ENCODE measurements around the gene GJD3. TPM values are rescaled to one million over a fixed set of nuclear protein-coding genes. Genes with fewer than 3 reads are reported as not detected.

Gene GJD3
- total RNA-seq, 4 donors from 2014 or later = 2.5 TPM; not detected in 3

DNA sequence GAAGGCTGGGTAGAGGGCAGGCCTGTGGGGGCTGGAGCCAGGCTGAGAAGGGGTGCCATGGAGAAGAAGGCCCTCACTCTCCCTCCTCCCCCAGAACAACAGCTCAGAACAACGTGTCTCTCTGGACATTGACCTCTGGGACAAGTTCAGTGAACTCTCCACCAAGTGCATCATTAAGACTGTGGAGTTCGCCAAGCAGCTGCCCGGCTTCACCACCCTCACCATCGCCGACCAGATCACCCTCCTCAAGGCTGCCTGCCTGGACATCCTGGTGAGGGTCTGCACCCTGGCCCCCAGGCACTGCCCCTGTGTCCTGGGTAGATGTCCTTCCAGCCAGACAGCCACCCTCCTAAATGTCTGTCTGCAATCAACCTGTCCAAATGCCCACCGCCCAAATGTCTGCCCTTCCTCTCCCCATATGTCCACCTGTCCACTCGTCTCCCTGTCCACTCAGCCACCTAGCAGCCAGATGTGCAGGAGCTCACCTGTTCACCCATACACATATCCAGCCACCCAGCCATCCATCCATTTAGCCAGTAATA is 12.2 kb downstream of the GJD3 start:
- no peaks in the 10 kb centered on the region for H3K27me3 ChIP-seq
- H3K9me3 ChIP-seq = no peaks in the 10 kb centered on the region
- no peak for ATAC-seq
- peaks cover 9 to 93% (median 51%) of the 10 kb centered on the region in 3 donors for H3K4me1 ChIP-seq
- TF ChIP-seq POLR2AphosphoS5 (IDR thresholded peaks at IDR 0.05) (no peak), POLR2A (IDR thresholded peaks at IDR 0.05) (no peak), EP300 (IDR thresholded peaks at IDR 0.05) (no peak)
- TF ChIP-seq, protein P1, sequence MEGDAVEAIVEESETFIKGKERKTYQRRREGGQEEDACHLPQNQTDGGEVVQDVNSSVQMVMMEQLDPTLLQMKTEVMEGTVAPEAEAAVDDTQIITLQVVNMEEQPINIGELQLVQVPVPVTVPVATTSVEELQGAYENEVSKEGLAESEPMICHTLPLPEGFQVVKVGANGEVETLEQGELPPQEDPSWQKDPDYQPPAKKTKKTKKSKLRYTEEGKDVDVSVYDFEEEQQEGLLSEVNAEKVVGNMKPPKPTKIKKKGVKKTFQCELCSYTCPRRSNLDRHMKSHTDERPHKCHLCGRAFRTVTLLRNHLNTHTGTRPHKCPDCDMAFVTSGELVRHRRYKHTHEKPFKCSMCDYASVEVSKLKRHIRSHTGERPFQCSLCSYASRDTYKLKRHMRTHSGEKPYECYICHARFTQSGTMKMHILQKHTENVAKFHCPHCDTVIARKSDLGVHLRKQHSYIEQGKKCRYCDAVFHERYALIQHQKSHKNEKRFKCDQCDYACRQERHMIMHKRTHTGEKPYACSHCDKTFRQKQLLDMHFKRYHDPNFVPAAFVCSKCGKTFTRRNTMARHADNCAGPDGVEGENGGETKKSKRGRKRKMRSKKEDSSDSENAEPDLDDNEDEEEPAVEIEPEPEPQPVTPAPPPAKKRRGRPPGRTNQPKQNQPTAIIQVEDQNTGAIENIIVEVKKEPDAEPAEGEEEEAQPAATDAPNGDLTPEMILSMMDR (IDR thresholded peaks at IDR 0.05) = no peak
- H3K36me3 ChIP-seq = peaks cover 0 to 88% of the 10 kb centered on the region in 2 donors
- H3K27ac ChIP-seq = peak overlapping the region in 3 of 4 donors; percentile 31 to 97 (median 95)
- WGBS, 2 donors (ENCODE audit: low coverage in 1 of 2) = 58 to 86% methylated on average over 2 to 3 of the region's 7 CpGs
- no peak overlapping the region for H3K4me3 ChIP-seq

DNA sequence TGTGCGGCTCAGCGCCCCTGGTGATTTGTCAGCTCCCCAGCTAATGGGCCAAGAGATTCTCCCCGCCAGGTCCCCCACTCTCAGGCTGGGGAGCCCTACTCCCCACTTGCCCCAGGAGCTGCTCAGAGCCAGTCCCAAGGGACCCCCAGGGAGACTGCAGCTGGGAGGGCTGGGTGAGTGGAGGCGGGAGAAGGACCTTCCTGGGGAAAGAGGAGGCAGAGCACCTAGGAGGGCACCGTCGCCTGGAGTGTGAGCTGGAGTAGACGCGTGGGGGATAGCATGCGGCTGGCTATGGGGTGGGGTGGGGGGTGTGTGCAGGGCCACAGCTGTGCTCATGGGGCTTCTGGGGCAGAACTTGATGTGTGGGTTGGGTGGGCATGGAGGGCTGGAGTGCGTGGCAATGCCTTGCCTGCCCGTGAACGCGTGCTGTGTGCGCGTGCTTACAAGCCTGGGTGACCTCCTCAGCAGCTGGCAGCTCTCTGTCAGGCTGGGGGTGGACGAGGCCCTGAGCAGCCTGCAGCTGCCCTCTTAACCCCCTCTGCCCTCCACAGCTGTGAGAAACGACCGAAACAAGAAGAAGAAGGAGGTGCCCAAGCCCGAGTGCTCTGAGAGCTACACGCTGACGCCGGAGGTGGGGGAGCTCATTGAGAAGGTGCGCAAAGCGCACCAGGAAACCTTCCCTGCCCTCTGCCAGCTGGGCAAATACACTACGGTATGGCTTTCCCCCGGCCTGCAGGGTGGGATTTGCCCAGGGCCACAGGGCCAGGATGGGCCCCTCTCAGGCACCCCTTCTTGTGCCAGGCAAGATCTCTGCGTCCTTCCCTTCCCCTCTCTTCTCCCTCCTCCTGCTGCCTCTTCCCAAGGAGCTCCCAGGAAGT is 12.9 kb downstream of the GJD3 start:
- 73 to 82% methylated on average over 4 of the region's 27 CpGs for WGBS, 2 donors (ENCODE audit: low coverage in 1 of 2)
- Histone ChIP-seq H3K27ac (peak overlapping the region in 3 of 4 donors; percentile 57 to 97 (median 95)), H3K4me3 (no peak overlapping the region), H3K27me3 (no peaks in the 10 kb centered on the region), H3K4me1 (peaks cover 13 to 93% (median 58%) of the 10 kb centered on the region in 3 donors), H3K9me3 (no peaks in the 10 kb centered on the region), H3K36me3 (peaks cover 0 to 82% of the 10 kb centered on the region in 2 donors)
- TF ChIP-seq, protein P1 (IDR thresholded peaks at IDR 0.05) = no peak
- TF ChIP-seq EP300 (IDR thresholded peaks at IDR 0.05) = no peak
- TF ChIP-seq POLR2AphosphoS5 (IDR thresholded peaks at IDR 0.05) = no peak
- TF ChIP-seq POLR2A (IDR thresholded peaks at IDR 0.05) = no peak
- ATAC-seq = no peak

DNA sequence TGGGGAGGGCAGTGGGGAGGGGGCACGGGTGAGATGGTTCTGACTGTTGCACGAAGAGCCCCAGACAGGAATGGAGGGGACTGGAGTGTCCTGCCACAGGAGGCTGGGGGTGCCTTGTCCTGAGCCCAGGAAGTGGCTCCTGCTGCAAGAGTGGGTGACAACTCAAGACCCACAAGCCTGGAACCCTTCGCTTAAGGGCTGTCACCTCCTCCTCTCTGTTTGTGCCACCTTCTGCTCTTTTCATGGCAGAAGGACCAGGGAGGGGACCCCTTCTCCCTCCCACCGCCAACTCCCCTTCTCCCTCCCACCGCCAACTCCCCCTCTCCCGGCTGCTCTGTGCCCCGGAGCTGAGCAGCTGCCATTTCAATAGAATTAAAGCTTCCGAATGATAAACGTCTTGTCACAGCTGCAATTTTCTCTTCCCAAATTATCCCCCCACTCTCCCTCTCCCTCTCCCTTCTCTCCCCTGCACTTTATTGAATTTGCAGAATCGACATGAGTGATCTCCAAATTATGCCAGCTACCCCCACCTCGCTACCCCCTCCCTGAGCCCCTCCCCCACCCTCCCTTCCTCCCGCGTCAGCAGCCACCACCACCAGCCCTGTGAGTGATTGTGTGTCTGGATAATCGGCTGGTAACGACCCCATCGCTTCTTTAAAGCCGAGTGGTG is 13.7 kb downstream of the GJD3 start:
- peaks cover 16 to 93% (median 60%) of the 10 kb centered on the region in 3 donors for H3K4me1 ChIP-seq
- TF ChIP-seq, protein P1 (IDR thresholded peaks at IDR 0.05) = no peak
- TF ChIP-seq POLR2A (IDR thresholded peaks at IDR 0.05) = no peak
- TF ChIP-seq POLR2AphosphoS5 (IDR thresholded peaks at IDR 0.05) = no peak
- TF ChIP-seq EP300 (IDR thresholded peaks at IDR 0.05) = no peak
- no peak for ATAC-seq
- no peaks in the 10 kb centered on the region for H3K9me3 ChIP-seq
- H3K27ac ChIP-seq = peak overlapping the region in 3 of 4 donors; percentile 57 to 97 (median 95)
- no peak overlapping the region for H3K4me3 ChIP-seq
- H3K27me3 ChIP-seq = no peaks in the 10 kb centered on the region
- 51 to 59% methylated on average over 7 to 11 of the region's 17 CpGs for WGBS, 2 donors (ENCODE audit: low coverage in 1 of 2)
- peaks cover 0 to 75% of the 10 kb centered on the region in 2 donors for H3K36me3 ChIP-seq

DNA sequence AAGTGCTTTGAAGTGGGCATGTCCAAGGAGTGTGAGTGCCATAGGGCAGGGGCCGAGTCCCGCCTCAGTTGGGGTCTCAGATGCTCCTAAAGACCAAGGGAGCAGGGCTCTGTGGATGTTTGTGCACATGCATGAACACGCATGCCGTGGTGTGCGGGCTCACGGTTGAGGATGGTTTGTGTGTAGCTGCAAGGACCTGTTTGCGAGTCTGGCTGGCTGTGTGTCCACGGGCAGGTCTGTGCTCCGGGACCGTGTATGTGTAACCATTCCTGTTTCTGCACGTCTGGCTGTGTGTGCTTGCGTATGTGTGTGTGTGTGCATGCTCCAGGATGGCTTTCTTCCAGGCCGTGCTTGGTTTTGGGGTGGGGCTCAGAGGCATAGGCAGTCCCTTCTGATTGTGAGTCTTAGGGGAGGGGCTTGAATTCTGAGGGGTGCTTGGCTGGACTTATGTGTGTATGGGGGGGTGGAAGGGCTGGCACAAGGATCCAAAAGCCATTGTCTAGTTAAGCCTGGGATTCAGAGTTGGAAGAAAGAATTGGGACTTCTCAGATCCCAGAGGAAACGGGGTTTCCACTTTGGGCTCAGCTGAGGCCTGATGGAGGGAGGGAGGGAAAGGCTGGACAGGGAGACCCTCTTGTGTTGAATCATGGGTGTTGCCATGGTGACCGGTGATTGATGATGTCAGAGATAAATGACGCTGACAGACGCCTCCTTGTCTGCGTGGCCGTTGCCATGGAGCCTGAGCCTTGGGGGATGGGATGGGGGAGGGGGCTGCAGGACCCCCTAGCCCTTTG is 14.4 kb downstream of the GJD3 start:
- TF ChIP-seq EP300 (IDR thresholded peaks at IDR 0.05) (no peak), POLR2AphosphoS5 (IDR thresholded peaks at IDR 0.05) (no peak), POLR2A (IDR thresholded peaks at IDR 0.05) (no peak)
- TF ChIP-seq, protein P1 (IDR thresholded peaks at IDR 0.05) = no peak
- Histone ChIP-seq H3K27ac (peak overlapping the region in 3 of 4 donors; percentile 57 to 97 (median 95)), H3K36me3 (peaks cover 0 to 67% of the 10 kb centered on the region in 2 donors), H3K27me3 (no peaks in the 10 kb centered on the region), H3K4me1 (peaks cover 16 to 93% (median 57%) of the 10 kb centered on the region in 3 donors), H3K9me3 (no peaks in the 10 kb centered on the region), H3K4me3 (no peak overlapping the region)
- WGBS, 2 donors (ENCODE audit: low coverage in 1 of 2) = 21 to 37% methylated on average over 3 to 10 of the region's 19 CpGs
- no peak for ATAC-seq

All from gastroesophageal sphincter (tissue), 4 donors.